Adrenal gland (tissue), 5 donors: Measurements from ENCODE around the gene WDR49.

Experiments used
- CTCF ChIP-seq, 6 experiments: fragments of 450-650 bp in 4 of 6; fragments of 200-600 bp in 2 of 6; sonication (generic) in 1 of 6; IDR thresholded peaks; 1 replicate in 5 of 6; 2 replicates in 1 of 6; pipeline versions ENCODE4 v1.5.1 to v1.8.0; 2016 to 2021; ENCODE audit warnings: antibody characterized with exemption in 6 of 6, mild to moderate bottlenecking in 2 of 6, moderate library complexity in 1 of 6
- POLR2A ChIP-seq, 2 donors: fragments of 450-650 bp; IDR thresholded peaks; one replicate each; pipeline ENCODE4 v1.6.1; 2017; ENCODE audit warnings: antibody characterized with exemption in 2 of 2, mild to moderate bottlenecking in 2 of 2, moderate library complexity in 1 of 2
- donor health status: DM: no; HTN: no; CAD: no.

GRCh38 chr3:167587651-167588050 lies 66.1 kb downstream of the WDR49 start:
- TF ChIP-seq CTCF (IDR thresholded peaks at IDR 0.05) (no peak), POLR2A (IDR thresholded peaks at IDR 0.05) (no peak)
